Vagina (tissue), 2 donors: ENCODE measurements around the gene MAN2B2. TPM values are rescaled to one million over a fixed set of nuclear protein-coding genes. Genes with fewer than 3 reads are reported as not detected.

Experiments used
- DNase-seq, 2 donors: peaks; one replicate each; pipeline ENCODE4 v3.0.0-alpha.2; 2017; ENCODE audit errors: extremely low spot score in 2 of 2
- H3K27ac ChIP-seq: fragments of 200-600 bp; sonication (generic); one replicate; pipeline ENCODE4 v1.5.1; 2019
- H3K27me3 ChIP-seq: fragments of 200-600 bp; sonication (generic); one replicate; pipeline ENCODE4 v1.5.1; 2019
- H3K36me3 ChIP-seq, 2 donors: fragments of 200-600 bp; sonication (generic); one replicate each; pipeline ENCODE4 v1.5.1; 2017 to 2019
- H3K4me1 ChIP-seq: fragments of 200-600 bp; sonication (generic); one replicate; pipeline ENCODE4 v1.5.1; 2019
- H3K4me3 ChIP-seq, 2 donors: fragments of 200-600 bp; sonication (generic); 1 replicate in 1 of 2; 2 replicates in 1 of 2; pipeline ENCODE4 v1.5.1; 2016 to 2019
- H3K9me3 ChIP-seq: fragments of 200-600 bp; sonication (generic); one replicate; pipeline ENCODE4 v1.5.1; 2019
- POLR2A ChIP-seq, 2 donors: fragments of 450-650 bp; IDR thresholded peaks; one replicate each; pipeline ENCODE4 v1.6.1; 2017; ENCODE audit warnings: antibody characterized with exemption in 2 of 2, mild to moderate bottlenecking in 2 of 2, moderate library complexity in 2 of 2
- POLR2AphosphoS5 ChIP-seq, 2 donors: sonication (generic); formaldehyde crosslinking; IDR thresholded peaks; one replicate each; pipeline ENCODE4 v1.9.0; 2017; ENCODE audit warnings: antibody characterized with exemption in 2 of 2, mild to moderate bottlenecking in 2 of 2, low read depth in 1 of 2; ENCODE audit not compliant: insufficient read depth in 1 of 2
- intact Hi-C: fragments of 100-400 bp; cut with DNase I; formaldehyde crosslinking; loops from one replicate; pipeline ENCODE4 v1.15.1; 2023
- total RNA-seq: library from RNA; depleted of rRNA; stranded (reverse); fragments of >200 nt; gene quantifications from one replicate; pipeline ENCODE4 v1.2.3, GENCODE V29; 2016
- TF ChIP-seq, protein P1 (sequence below), 3 experiments: fragments of 450-650 bp in 2 of 3; fragments of 200-600 bp in 1 of 3; sonication (generic) in 1 of 3; IDR thresholded peaks; one replicate each; pipeline ENCODE4 v1.5.1; 2017 to 2019; ENCODE audit warnings: antibody characterized with exemption in 3 of 3, mild to moderate bottlenecking in 2 of 3, moderate library complexity in 2 of 3

Gene MAN2B2
- total RNA-seq = 26.3 TPM

DNA sequence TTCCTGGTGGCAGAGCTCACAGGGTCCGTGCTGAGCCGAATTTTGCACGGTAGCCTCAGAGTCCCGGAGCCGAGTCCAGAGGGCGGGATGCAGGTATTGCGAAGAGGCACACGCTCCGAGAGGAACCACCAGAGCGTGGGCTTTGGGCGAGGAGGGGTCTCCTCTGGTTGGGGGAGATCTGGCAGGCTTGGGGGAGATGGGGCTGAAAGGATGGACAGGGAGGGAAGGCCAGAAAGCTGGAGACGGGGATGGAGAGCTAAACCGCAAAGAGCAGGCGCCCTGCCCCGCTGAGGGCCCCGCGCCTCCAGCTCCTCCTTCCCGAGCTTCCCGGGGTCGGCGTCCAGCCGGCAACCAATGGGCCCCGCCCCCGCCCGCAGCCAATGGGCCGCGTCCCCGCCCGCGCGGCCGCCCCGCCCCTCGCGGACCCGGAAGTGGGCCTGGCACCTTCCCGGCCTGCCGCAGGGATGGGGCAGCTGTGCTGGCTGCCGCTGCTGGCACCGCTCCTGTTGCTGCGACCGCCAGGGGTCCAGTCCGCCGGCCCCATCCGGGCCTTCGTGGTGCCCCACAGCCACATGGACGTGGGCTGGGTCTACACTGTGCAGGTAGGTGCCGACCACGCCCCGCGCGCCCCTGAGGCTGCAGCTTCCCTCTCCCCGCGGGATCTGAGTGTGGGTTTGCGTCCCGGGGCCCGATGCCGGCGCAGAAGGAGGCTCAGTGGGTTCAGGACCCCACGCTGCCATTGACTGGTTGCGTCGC is at the start of gene MAN2B2:
TSS of gene MAN2B2 (plus strand) at position 443 of the 756 bp plus-strand sequence. CDS start at position 465, 22 bp downstream.
- intact Hi-C loops = no loop called here
- Histone ChIP-seq H3K36me3 (peaks cover 0 to 17% of the 10 kb centered on the region in 2 donors), H3K27me3 (no peaks in the 10 kb centered on the region), H3K9me3 (no peaks in the 10 kb centered on the region), H3K4me3 (peak within 1 kb of the TSS; percentile 78 to 97), H3K27ac (peak within 1 kb of the TSS; percentile 68), H3K4me1 (peaks cover 25% of the 10 kb centered on the region)
- DNase-seq = no peak
- TF ChIP-seq POLR2A (IDR thresholded peaks at IDR 0.05) (no peak), POLR2AphosphoS5 (IDR thresholded peaks at IDR 0.05; ENCODE audit: insufficient read depth in 1 of 2, low read depth in 1 of 2) (peak in 1 of 2 donors; percentile 55)

DNA sequence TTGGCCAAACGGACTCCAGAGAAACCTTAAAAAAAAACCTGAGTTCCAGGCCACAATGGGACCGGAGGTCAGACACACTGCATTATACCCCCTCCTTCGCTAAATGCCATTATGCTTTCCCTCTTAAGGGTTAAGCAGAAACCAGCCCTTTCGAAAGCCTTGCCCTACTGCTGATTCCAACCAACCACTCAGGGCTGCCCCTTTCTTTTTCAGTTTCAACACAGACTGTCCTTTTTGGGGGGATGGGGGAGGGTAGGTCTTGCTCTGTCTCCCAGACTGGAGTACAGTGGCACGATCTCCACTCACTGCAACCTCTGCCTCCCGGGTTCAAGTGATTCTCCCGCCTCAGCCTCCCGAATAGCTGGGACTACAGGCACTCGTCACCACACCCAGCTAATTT is 49.5 kb upstream of the MAN2B2 start:
- H3K9me3 ChIP-seq = no peaks in the 10 kb centered on the region
- no peak for TF ChIP-seq POLR2AphosphoS5 (IDR thresholded peaks at IDR 0.05; ENCODE audit: insufficient read depth in 1 of 2, low read depth in 1 of 2)
- TF ChIP-seq POLR2A (IDR thresholded peaks at IDR 0.05) = no peak
- TF ChIP-seq, protein P1, sequence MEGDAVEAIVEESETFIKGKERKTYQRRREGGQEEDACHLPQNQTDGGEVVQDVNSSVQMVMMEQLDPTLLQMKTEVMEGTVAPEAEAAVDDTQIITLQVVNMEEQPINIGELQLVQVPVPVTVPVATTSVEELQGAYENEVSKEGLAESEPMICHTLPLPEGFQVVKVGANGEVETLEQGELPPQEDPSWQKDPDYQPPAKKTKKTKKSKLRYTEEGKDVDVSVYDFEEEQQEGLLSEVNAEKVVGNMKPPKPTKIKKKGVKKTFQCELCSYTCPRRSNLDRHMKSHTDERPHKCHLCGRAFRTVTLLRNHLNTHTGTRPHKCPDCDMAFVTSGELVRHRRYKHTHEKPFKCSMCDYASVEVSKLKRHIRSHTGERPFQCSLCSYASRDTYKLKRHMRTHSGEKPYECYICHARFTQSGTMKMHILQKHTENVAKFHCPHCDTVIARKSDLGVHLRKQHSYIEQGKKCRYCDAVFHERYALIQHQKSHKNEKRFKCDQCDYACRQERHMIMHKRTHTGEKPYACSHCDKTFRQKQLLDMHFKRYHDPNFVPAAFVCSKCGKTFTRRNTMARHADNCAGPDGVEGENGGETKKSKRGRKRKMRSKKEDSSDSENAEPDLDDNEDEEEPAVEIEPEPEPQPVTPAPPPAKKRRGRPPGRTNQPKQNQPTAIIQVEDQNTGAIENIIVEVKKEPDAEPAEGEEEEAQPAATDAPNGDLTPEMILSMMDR (IDR thresholded peaks at IDR 0.05) = no peak
- H3K4me3 ChIP-seq = no peak overlapping the region
- intact Hi-C loops = no loop called here
- H3K27me3 ChIP-seq = no peaks in the 10 kb centered on the region
- H3K27ac ChIP-seq = no peak overlapping the region
- no peaks in the 10 kb centered on the region for H3K36me3 ChIP-seq
- H3K4me1 ChIP-seq = no peaks in the 10 kb centered on the region
- no peak for DNase-seq

GRCh38 chr4:6526156-6526555 is 48.8 kb upstream of the MAN2B2 start:
- no peaks in the 10 kb centered on the region for H3K9me3 ChIP-seq
- TF ChIP-seq POLR2A (IDR thresholded peaks at IDR 0.05) = no peak
- TF ChIP-seq, protein P1 (IDR thresholded peaks at IDR 0.05) = no peak
- TF ChIP-seq POLR2AphosphoS5 (IDR thresholded peaks at IDR 0.05; ENCODE audit: insufficient read depth in 1 of 2, low read depth in 1 of 2) = no peak
- intact Hi-C loops = no loop called here
- H3K36me3 ChIP-seq = no peaks in the 10 kb centered on the region
- H3K4me1 ChIP-seq = no peaks in the 10 kb centered on the region
- H3K27ac ChIP-seq = no peak overlapping the region
- no peaks in the 10 kb centered on the region for H3K27me3 ChIP-seq
- no peak for DNase-seq
- H3K4me3 ChIP-seq = no peak overlapping the region

GRCh38 chr4:6526671-6527091 is 48.3 kb upstream of the MAN2B2 start:
- intact Hi-C loops = no loop called here
- Histone ChIP-seq H3K27me3 (no peaks in the 10 kb centered on the region), H3K27ac (no peak overlapping the region), H3K4me3 (no peak overlapping the region), H3K9me3 (no peaks in the 10 kb centered on the region), H3K36me3 (no peaks in the 10 kb centered on the region), H3K4me1 (no peaks in the 10 kb centered on the region)
- no peak for DNase-seq
- TF ChIP-seq POLR2A (IDR thresholded peaks at IDR 0.05) (no peak), POLR2AphosphoS5 (IDR thresholded peaks at IDR 0.05; ENCODE audit: insufficient read depth in 1 of 2, low read depth in 1 of 2) (no peak)
- TF ChIP-seq, protein P1 (IDR thresholded peaks at IDR 0.05) = no peak

DNA sequence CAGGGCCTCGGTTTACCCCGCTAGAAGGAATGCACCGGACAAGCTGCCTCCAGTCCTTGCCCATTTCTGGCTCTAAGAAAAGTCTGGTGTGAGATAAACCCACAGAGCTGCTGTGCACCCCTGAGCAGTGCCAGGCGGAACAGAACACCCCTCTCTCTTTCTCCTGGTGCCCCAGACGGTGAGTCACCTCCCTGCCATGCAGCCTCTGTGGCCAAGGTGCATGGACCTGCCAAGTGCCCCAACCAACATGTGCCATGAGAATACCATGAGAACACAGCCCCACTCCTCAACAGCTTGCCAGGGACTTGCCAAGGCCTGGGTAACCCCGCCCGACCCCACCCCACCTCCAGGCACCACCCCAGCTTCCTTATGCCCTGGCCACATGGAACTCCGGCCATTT is 47.7 kb upstream of the MAN2B2 start:
- no peaks in the 10 kb centered on the region for H3K36me3 ChIP-seq
- H3K4me3 ChIP-seq = no peak overlapping the region
- no peaks in the 10 kb centered on the region for H3K27me3 ChIP-seq
- H3K9me3 ChIP-seq = no peaks in the 10 kb centered on the region
- no peak overlapping the region for H3K27ac ChIP-seq
- no peak for DNase-seq
- TF ChIP-seq POLR2AphosphoS5 (IDR thresholded peaks at IDR 0.05; ENCODE audit: insufficient read depth in 1 of 2, low read depth in 1 of 2) (no peak), POLR2A (IDR thresholded peaks at IDR 0.05) (no peak)
- TF ChIP-seq, protein P1 (IDR thresholded peaks at IDR 0.05) = no peak
- H3K4me1 ChIP-seq = no peaks in the 10 kb centered on the region
- intact Hi-C loops = no loop called here
